ENCODE data around the gene PGAP2. TPM values are rescaled to one million over a fixed set of nuclear protein-coding genes. Genes with fewer than 3 reads are reported as not detected.

Gene PGAP2
- total RNA-seq, 1 donor from 2014 or later = 7.1 TPM

- Histone ChIP-seq H3K27me3 (no peaks in the 10 kb centered on the region), H3K4me3 (no peak overlapping the region), H3K9me3 (no peaks in the 10 kb centered on the region), H3K4me1 (peaks cover 0 to 22% of the 10 kb centered on the region in 2 donors), H3K27ac (peak overlapping the region; percentile 7 to 50), H3K36me3 (peaks cover 0 to 14% of the 10 kb centered on the region in 2 donors)
- DNase-seq (ENCODE audit: low spot score in 2 of 2) = no peak
- intact Hi-C loops (cut with DNase I) = no loop called here
- no peak for TF ChIP-seq CTCF (IDR thresholded peaks at IDR 0.05)
Observed at GRCh38 chr11:3835751-3836150, 27.4 kb downstream of the PGAP2 start.

- TF ChIP-seq CTCF (IDR thresholded peaks at IDR 0.05) = no peak
- DNase-seq (ENCODE audit: low spot score in 2 of 2) = no peak
- H3K9me3 ChIP-seq = no peaks in the 10 kb centered on the region
- peaks cover 0 to 11% of the 10 kb centered on the region in 2 donors for H3K36me3 ChIP-seq
- peaks cover 2 to 22% of the 10 kb centered on the region in 2 donors for H3K4me1 ChIP-seq
- peak overlapping the region in 1 of 2 donors; percentile 0 for H3K4me3 ChIP-seq
- no peak overlapping the region for H3K27ac ChIP-seq
- intact Hi-C loops (cut with DNase I) = no loop called here
- no peaks in the 10 kb centered on the region for H3K27me3 ChIP-seq
Observed at GRCh38 chr11:3836903-3837302, 28.5 kb downstream of the PGAP2 start.

- Histone ChIP-seq H3K9me3 (no peaks in the 10 kb centered on the region), H3K4me3 (peak overlapping the region in 1 of 2 donors; percentile 98), H3K27me3 (no peaks in the 10 kb centered on the region), H3K36me3 (peaks cover 0 to 11% of the 10 kb centered on the region in 2 donors), H3K27ac (peak overlapping the region; percentile 5 to 24), H3K4me1 (peaks cover 2 to 19% of the 10 kb centered on the region in 2 donors)
- peak in 1 of 2 donors; percentile 77 for DNase-seq (ENCODE audit: low spot score in 2 of 2)
- intact Hi-C loops (cut with DNase I) = no loop called here
- no peak for TF ChIP-seq CTCF (IDR thresholded peaks at IDR 0.05)
Observed at GRCh38 chr11:3837793-3838192, 29.4 kb downstream of the PGAP2 start.

GRCh38 chr11:3838504-3838903 is 30.1 kb downstream of the PGAP2 start:
- no peak for DNase-seq (ENCODE audit: low spot score in 2 of 2)
- Histone ChIP-seq H3K36me3 (peaks cover 0 to 11% of the 10 kb centered on the region in 2 donors), H3K4me1 (peaks cover 2 to 19% of the 10 kb centered on the region in 2 donors), H3K9me3 (no peaks in the 10 kb centered on the region), H3K4me3 (peak overlapping the region; percentile 23 to 98), H3K27me3 (no peaks in the 10 kb centered on the region), H3K27ac (peak overlapping the region; percentile 24 to 98)
- intact Hi-C loops (cut with DNase I) = no loop called here
- no peak for TF ChIP-seq CTCF (IDR thresholded peaks at IDR 0.05)

- peaks cover 0 to 2% of the 10 kb centered on the region in 2 donors for H3K36me3 ChIP-seq
- intact Hi-C loops (cut with DNase I) = no loop called here
- peak overlapping the region; percentile 97 to 98 for H3K27ac ChIP-seq
- H3K4me1 ChIP-seq = peaks cover 2 to 11% of the 10 kb centered on the region in 2 donors
- H3K4me3 ChIP-seq = peak overlapping the region; percentile 98 to 99
- no peak for TF ChIP-seq CTCF (IDR thresholded peaks at IDR 0.05)
- peak in 1 of 2 donors; percentile 69 for DNase-seq (ENCODE audit: low spot score in 2 of 2)
- no peaks in the 10 kb centered on the region for H3K9me3 ChIP-seq
- no peaks in the 10 kb centered on the region for H3K27me3 ChIP-seq
Observed at GRCh38 chr11:3840004-3840869, 31.9 kb downstream of the PGAP2 start.
